Body of pancreas (tissue), 4 donors: Measurements from ENCODE around the gene CADM1. TPM values are rescaled to one million over a fixed set of nuclear protein-coding genes. Genes with fewer than 3 reads are reported as not detected.
A peak's percentile ranks its signal among the peaks of the same experiment; 100 is the strongest.

Source experiments
- ATAC-seq: fragments of 150-250 bp; one replicate; pipeline ENCODE4 v1.9.1; 2016
- DNase-seq, 4 donors: peaks; one replicate each; pipeline ENCODE4 v3.0.0-alpha.2; 2019
- H3K27ac ChIP-seq, 4 donors: fragments of 200-600 bp; sonication (generic); 1 replicate in 3 of 4; 2 replicates in 1 of 4; pipeline versions ENCODE4 v1.5.1 to v1.6.1; 2016 to 2019; ENCODE audit warnings: mild to moderate bottlenecking in 1 of 4, mixed read lengths in 1 of 4, moderate library complexity in 1 of 4
- H3K27me3 ChIP-seq, 2 donors: fragments of 200-600 bp; sonication (generic); one replicate each; pipeline ENCODE4 v1.6.0; 2016; ENCODE audit warnings: mild to moderate bottlenecking in 1 of 2
- H3K36me3 ChIP-seq, 2 donors: fragments of 200-600 bp; sonication (generic); replicated peaks in 1 of 2; 2 replicates each; pipeline ENCODE4 v1.5.1; 2016; ENCODE audit warnings: low read depth in 2 of 2; ENCODE audit not compliant: insufficient read depth in 1 of 2
- H3K4me1 ChIP-seq: fragments of 200-600 bp; sonication (generic); one replicate; pipeline ENCODE4 v1.6.0; 2016
- H3K4me3 ChIP-seq, 2 donors: fragments of 200-600 bp; sonication (generic); 1 replicate in 1 of 2; 2 replicates in 1 of 2; pipeline ENCODE4 v1.5.1; 2016 to 2019
- H3K9me3 ChIP-seq, 3 donors: fragments of 200-600 bp; sonication (generic); 1 replicate in 2 of 3; 2 replicates in 1 of 3; pipeline ENCODE4 v1.5.1; 2016
- POLR2A ChIP-seq, 3 donors: fragments of 450-650 bp; IDR thresholded peaks; one replicate each; pipeline ENCODE4 v1.6.1; 2016; ENCODE audit warnings: antibody characterized with exemption in 3 of 3, mild to moderate bottlenecking in 2 of 3
- WGBS, 2 donors: methylation state at CpG; one replicate each; pipeline ENCODE4 v1.1.5; 2017; 5-methylcytosine and 5-hydroxymethylcytosine counted together
- intact Hi-C: fragments of 100-400 bp; cut with DNase I; formaldehyde crosslinking; loops from one replicate; pipeline ENCODE4 v1.15.1; 2023
- total RNA-seq, 2 donors: library from RNA; depleted of rRNA; stranded (reverse); fragments of >200 nt; gene quantifications; one replicate each; pipeline ENCODE4 v1.1.0, GENCODE V29; 2016
- TF ChIP-seq, protein P1 (sequence below), 7 experiments: fragments of 450-650 bp in 4 of 7; fragments of 200-600 bp in 3 of 7; sonication (generic) in 3 of 7; IDR thresholded peaks; one replicate each; pipeline ENCODE4 v1.5.1; 2016 to 2019; ENCODE audit warnings: antibody characterized with exemption in 7 of 7

CADM1 gene
- total RNA-seq, 2 donors from 2014 or later, result 12.5 to 13.7 TPM

DNA sequence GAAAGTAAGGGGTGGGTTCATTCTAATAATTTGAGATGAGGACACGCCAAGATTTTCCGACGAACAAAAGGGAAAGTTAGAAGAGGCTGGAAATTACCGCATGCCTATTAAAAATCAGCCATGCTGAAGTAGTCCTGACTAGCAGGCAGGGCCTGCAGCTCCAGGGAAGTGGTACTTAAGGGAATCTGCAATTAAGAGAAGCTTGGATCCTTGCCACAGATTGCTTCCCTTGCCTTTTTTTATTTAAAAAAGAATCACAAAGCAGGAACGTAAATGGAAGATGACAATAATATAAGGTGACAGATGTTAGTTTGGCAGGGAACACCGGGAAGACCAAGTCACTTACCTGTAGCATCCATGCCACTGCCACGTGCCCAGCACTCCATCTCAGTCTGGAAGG, 359.3 kb downstream of the CADM1 start:
- TF ChIP-seq, protein P1, sequence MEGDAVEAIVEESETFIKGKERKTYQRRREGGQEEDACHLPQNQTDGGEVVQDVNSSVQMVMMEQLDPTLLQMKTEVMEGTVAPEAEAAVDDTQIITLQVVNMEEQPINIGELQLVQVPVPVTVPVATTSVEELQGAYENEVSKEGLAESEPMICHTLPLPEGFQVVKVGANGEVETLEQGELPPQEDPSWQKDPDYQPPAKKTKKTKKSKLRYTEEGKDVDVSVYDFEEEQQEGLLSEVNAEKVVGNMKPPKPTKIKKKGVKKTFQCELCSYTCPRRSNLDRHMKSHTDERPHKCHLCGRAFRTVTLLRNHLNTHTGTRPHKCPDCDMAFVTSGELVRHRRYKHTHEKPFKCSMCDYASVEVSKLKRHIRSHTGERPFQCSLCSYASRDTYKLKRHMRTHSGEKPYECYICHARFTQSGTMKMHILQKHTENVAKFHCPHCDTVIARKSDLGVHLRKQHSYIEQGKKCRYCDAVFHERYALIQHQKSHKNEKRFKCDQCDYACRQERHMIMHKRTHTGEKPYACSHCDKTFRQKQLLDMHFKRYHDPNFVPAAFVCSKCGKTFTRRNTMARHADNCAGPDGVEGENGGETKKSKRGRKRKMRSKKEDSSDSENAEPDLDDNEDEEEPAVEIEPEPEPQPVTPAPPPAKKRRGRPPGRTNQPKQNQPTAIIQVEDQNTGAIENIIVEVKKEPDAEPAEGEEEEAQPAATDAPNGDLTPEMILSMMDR (IDR thresholded peaks at IDR 0.05), result no peak
- no peak for TF ChIP-seq POLR2A (IDR thresholded peaks at IDR 0.05)
- DNase-seq, result peak in 1 of 4 donors; percentile 12
- H3K36me3 ChIP-seq, result no peaks in the 10 kb centered on the region
- intact Hi-C loops, result no loop called here
- no peak overlapping the region for H3K4me3 ChIP-seq
- H3K27ac ChIP-seq, result no peak overlapping the region
- no peaks in the 10 kb centered on the region for H3K4me1 ChIP-seq
- no peak for ATAC-seq
- H3K9me3 ChIP-seq, result no peaks in the 10 kb centered on the region
- no peaks in the 10 kb centered on the region for H3K27me3 ChIP-seq
- WGBS, 2 donors, result 59 to 70% methylated on average over 7 of the region's 7 CpGs

DNA sequence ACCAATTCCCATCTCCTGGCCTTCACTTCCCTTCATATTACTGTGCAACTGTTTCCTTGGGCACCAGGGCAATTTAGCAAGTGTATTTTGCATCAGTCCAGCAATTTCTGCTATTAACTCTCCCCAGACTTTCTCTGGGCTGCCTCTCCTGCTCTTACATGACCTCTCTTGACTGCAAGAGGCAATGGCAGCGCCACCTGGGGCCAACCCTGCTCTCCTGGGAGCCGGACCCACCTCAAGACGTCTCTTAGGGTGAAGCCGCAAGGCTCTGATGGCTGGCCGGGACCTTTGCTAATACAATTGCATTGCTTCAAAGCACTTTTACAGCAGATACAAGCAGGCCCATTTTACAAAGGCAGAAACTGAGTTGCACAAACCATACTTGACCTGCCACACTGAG, 360.2 kb downstream of the CADM1 start:
- ATAC-seq (no peak), DNase-seq (no peak)
- TF ChIP-seq, protein P1 (IDR thresholded peaks at IDR 0.05), result no peak
- TF ChIP-seq POLR2A (IDR thresholded peaks at IDR 0.05), result no peak
- H3K4me3 ChIP-seq, result no peak overlapping the region
- H3K27ac ChIP-seq, result no peak overlapping the region
- no peaks in the 10 kb centered on the region for H3K4me1 ChIP-seq
- intact Hi-C loops, result no loop called here
- H3K36me3 ChIP-seq, result no peaks in the 10 kb centered on the region
- H3K27me3 ChIP-seq, result no peaks in the 10 kb centered on the region
- 62 to 64% methylated on average over 5 of the region's 5 CpGs for WGBS, 2 donors
- H3K9me3 ChIP-seq, result no peaks in the 10 kb centered on the region

DNA sequence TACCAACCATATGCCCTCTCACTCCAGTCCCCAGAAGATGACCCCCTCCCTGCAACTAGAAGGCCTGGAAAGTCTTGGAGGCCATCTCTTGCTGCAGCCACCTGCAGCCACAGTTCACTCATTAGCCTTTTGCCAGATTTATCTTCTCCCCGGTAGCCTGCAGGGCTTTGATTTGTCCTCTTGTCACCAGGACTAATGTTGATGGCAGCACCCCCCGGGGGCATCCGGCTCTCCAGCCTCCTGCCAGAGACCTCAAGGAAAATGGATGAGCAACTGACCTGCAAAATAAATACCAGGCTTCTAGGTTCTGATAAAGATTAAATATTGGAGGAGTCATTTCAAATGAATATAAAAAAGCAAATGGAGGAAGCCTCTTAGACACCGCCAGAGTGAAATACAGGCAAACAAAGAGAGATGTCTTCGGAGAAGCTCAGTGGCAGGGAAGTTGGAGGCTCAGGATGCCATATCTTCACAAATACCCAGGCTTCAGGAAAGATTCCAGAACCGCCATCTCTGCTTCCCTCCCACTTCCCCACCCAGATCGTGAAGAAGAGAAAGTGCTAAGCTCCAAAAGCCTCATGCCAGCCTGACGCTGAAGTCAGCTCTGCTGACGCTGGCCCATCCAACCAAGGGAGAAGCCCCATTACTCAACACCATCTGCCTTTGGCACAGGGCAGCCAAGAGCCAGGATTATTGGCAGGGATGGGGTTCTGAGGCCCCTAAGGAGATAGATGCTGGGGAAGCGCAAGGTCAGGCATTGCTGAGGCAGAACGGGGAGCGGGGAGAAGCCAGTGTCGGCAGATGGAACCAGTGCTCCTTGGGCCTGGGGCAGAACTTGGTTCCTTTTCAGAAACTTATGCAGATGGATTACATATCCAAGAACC, 362.7 kb downstream of the CADM1 start:
- TF ChIP-seq, protein P1 (IDR thresholded peaks at IDR 0.05), result no peak
- TF ChIP-seq POLR2A (IDR thresholded peaks at IDR 0.05), result no peak
- ATAC-seq, result no peak
- no peak for DNase-seq
- intact Hi-C loops, result no loop called here
- H3K27me3 ChIP-seq, result no peaks in the 10 kb centered on the region
- no peak overlapping the region for H3K27ac ChIP-seq
- H3K36me3 ChIP-seq, result no peaks in the 10 kb centered on the region
- no peak overlapping the region for H3K4me3 ChIP-seq
- no peaks in the 10 kb centered on the region for H3K4me1 ChIP-seq
- 70% methylated on average over 13 of the region's 13 CpGs for WGBS, 2 donors
- no peaks in the 10 kb centered on the region for H3K9me3 ChIP-seq

DNA sequence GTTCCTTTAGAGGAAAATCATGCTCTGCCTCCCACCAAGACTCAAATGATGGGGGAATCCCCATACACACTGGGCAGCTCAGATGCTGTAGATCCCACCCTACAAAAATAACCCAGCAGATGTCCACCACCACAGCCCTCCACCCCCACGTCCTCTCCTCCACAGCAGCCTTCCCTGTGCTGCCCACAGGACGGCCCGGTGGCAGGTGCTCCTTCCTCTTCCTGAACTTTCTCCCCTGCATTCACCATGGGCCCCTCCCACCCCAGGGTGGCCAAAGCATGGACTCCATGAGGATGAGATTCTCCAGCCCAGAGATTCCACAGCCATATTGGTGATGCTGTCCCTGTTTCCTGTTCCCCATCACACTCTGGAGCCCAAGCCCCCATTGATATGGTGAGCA, 368.3 kb downstream of the CADM1 start:
- no peak for ATAC-seq
- Histone ChIP-seq H3K9me3 (no peaks in the 10 kb centered on the region), H3K27ac (no peak overlapping the region), H3K36me3 (no peaks in the 10 kb centered on the region), H3K4me1 (no peaks in the 10 kb centered on the region), H3K4me3 (no peak overlapping the region), H3K27me3 (no peaks in the 10 kb centered on the region)
- TF ChIP-seq POLR2A (IDR thresholded peaks at IDR 0.05), result no peak
- TF ChIP-seq, protein P1 (IDR thresholded peaks at IDR 0.05), result no peak
- DNase-seq, result no peak
- WGBS, 2 donors, result 45 to 74% methylated on average over 3 of the region's 3 CpGs
- intact Hi-C loops, result no loop called here

DNA sequence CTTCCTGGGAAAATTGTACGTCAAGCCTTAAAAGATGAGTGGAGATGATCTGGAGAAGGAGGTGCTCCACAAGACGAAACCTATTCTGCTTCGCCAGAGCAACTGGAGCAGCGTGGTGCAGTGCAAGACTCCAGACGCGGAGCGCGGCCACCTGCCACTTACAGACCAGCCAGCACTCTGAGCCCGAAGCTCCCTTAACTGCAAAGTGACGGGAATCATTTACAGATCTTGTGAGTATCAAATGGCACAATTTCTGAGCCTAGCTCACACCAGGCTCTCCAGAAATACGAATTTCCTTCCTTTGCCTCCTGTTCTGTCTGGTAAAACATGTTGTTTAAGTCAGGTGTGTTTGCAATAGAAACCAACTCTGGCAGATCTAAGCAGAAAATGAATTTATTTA, 369.3 kb downstream of the CADM1 start:
- intact Hi-C loops, result no loop called here

More for the DNA sequence above, 369.3 kb downstream of the CADM1 start:
- Histone ChIP-seq H3K36me3 (no peaks in the 10 kb centered on the region), H3K4me3 (no peak overlapping the region), H3K27ac (no peak overlapping the region), H3K4me1 (no peaks in the 10 kb centered on the region), H3K27me3 (no peaks in the 10 kb centered on the region), H3K9me3 (no peaks in the 10 kb centered on the region)
- TF ChIP-seq POLR2A (IDR thresholded peaks at IDR 0.05), result no peak
- TF ChIP-seq, protein P1 (IDR thresholded peaks at IDR 0.05), result no peak
- ATAC-seq (no peak), DNase-seq (no peak)
- WGBS, 2 donors, result 70 to 74% methylated on average over 11 of the region's 11 CpGs
